GM21619 (cell line): Measurements from ENCODE around the gene UBE2O.

Source experiments
- ATAC-seq: cut with Tn5 transposase; IDR thresholded peaks from one replicate; pipeline ENCODE4 v1.9.1; 2021; ENCODE audit not compliant: unreplicated experiment

Gene UBE2O

GRCh38 chr17:76397687-76398522 lies 55.0 kb downstream of the UBE2O start:
- no peak for ATAC-seq

- no peak for ATAC-seq
These were observed 55.8 kb downstream of the UBE2O start for GRCh38 chr17:76397184-76397583.

- no peak for ATAC-seq
These were observed 57.0 kb downstream of the UBE2O start for GRCh38 chr17:76395980-76396379.

- ATAC-seq: no peak
These were observed 58.8 kb downstream of the UBE2O start for GRCh38 chr17:76394166-76394565.

- ATAC-seq: no peak
These were observed 61.7 kb downstream of the UBE2O start for GRCh38 chr17:76391200-76391715.

GRCh38 chr17:76390003-76390421 lies 62.9 kb downstream of the UBE2O start:
- ATAC-seq: no peak

- no peak for ATAC-seq
These were observed 63.7 kb downstream of the UBE2O start for GRCh38 chr17:76388966-76389888.

- no peak for ATAC-seq
These were observed 65.8 kb downstream of the UBE2O start for GRCh38 chr17:76386966-76387765.

GRCh38 chr17:76385892-76386786 lies 66.8 kb downstream of the UBE2O start:
- ATAC-seq: no peak

GRCh38 chr17:76384987-76385891 lies 67.7 kb downstream of the UBE2O start:
- no peak for ATAC-seq

GRCh38 chr17:76384222-76384986 lies 68.5 kb downstream of the UBE2O start, which contains the start of gene SPHK1:
Gene SPHK1, plus strand, starts transcription at chr17:76384609. Its CDS starts 1,036 bp downstream, at chr17:76385645.
- peak; percentile 55 for ATAC-seq

- peak; percentile 10 for ATAC-seq
These were observed 69.3 kb downstream of the UBE2O start for GRCh38 chr17:76383546-76384221.

GRCh38 chr17:76382803-76383545 lies 70.0 kb downstream of the UBE2O start:
- ATAC-seq: no peak

- ATAC-seq: no peak
These were observed 70.6 kb downstream of the UBE2O start for GRCh38 chr17:76382351-76382802.

- ATAC-seq: no peak
These were observed 71.2 kb downstream of the UBE2O start for GRCh38 chr17:76381633-76382350.
